Progenitor cell of endocrine pancreas (in vitro differentiated cells): ENCODE data around the gene NEDD9. TPM values are rescaled to one million over a fixed set of nuclear protein-coding genes. Genes with fewer than 3 reads are reported as not detected.
A peak's percentile ranks its signal among the peaks of the same experiment; 100 is the strongest.

ENCODE experiments used
- DNase-seq: peaks from one replicate; pipeline ENCODE4 v3.0.0; 2021; ENCODE audit warnings: low spot score; ENCODE audit not compliant: unreplicated experiment
- H3K27ac Mint-ChIP-seq: 2 replicates; pipeline ENCODE4 v1.8.0; 2021; ENCODE audit warnings: mild to moderate bottlenecking, moderate library complexity, mixed read lengths
- H3K27me3 Mint-ChIP-seq: 2 replicates; pipeline ENCODE4 v1.8.0; 2021; ENCODE audit warnings: mixed read lengths
- H3K36me3 Mint-ChIP-seq: 2 replicates; pipeline ENCODE4 v1.8.0; 2022; ENCODE audit warnings: mixed read lengths; ENCODE audit not compliant: insufficient read depth
- H3K4me1 Mint-ChIP-seq: 2 replicates; pipeline ENCODE4 v1.8.0; 2021; ENCODE audit warnings: low read depth, mixed read lengths
- H3K4me3 Mint-ChIP-seq: 2 replicates; pipeline ENCODE4 v1.8.0; 2021; ENCODE audit warnings: low read depth, mild to moderate bottlenecking, moderate library complexity, mixed read lengths
- H3K9me3 Mint-ChIP-seq: 2 replicates; pipeline ENCODE4 v1.8.0; 2021; ENCODE audit warnings: low read depth, mixed read lengths
- total RNA-seq: library from RNA; stranded (reverse); gene quantifications from 2 replicates; pipeline ENCODE4 v1.2.1, GENCODE V29; 2021
- TF ChIP-seq, protein P1 (sequence below): fragments of 200-600 bp; sonication (generic); IDR thresholded peaks from one replicate; pipeline ENCODE4 v1.5.0; 2021; ENCODE audit warnings: antibody characterized with exemption, mild to moderate bottlenecking; ENCODE audit not compliant: unreplicated experiment

NEDD9 gene
- total RNA-seq, 1 donor from 2014 or later: 14.1 TPM

- Mint-ChIP-seq H3K36me3 (peaks cover 24% of the 10 kb centered on the region), H3K27ac (no peak overlapping the region), H3K4me1 (peaks cover 21% of the 10 kb centered on the region), H3K27me3 (peaks cover 7% of the 10 kb centered on the region), H3K9me3 (no peaks in the 10 kb centered on the region), H3K4me3 (no peak overlapping the region)
- TF ChIP-seq, protein P1, sequence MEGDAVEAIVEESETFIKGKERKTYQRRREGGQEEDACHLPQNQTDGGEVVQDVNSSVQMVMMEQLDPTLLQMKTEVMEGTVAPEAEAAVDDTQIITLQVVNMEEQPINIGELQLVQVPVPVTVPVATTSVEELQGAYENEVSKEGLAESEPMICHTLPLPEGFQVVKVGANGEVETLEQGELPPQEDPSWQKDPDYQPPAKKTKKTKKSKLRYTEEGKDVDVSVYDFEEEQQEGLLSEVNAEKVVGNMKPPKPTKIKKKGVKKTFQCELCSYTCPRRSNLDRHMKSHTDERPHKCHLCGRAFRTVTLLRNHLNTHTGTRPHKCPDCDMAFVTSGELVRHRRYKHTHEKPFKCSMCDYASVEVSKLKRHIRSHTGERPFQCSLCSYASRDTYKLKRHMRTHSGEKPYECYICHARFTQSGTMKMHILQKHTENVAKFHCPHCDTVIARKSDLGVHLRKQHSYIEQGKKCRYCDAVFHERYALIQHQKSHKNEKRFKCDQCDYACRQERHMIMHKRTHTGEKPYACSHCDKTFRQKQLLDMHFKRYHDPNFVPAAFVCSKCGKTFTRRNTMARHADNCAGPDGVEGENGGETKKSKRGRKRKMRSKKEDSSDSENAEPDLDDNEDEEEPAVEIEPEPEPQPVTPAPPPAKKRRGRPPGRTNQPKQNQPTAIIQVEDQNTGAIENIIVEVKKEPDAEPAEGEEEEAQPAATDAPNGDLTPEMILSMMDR: no peak
- DNase-seq: no peak
Measured at GRCh38 chr6:11209906-11210305, 22.6 kb downstream of the NEDD9 start.

DNA sequence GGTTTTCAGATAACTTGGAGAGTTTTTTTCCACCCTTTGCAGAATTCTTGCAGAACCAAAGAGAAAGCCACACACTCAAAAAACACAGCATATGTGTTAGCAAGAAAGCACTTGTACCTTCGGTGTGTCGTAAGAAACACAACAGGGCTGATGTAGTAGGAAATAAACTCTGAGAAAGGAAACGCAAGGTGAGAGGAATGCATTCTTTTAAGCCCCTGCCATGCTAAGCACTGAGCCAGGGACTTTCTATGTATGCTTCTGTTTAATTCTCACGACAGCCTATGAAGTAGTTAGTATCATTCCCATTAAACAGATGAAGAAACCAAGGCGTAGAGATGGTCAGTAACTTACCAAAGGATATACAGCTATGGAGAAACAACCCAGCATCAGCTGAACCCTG lies 23.1 kb downstream of the NEDD9 start:
- Mint-ChIP-seq H3K9me3 (no peaks in the 10 kb centered on the region), H3K36me3 (peaks cover 21% of the 10 kb centered on the region), H3K4me3 (no peak overlapping the region), H3K27ac (no peak overlapping the region), H3K27me3 (peaks cover 4% of the 10 kb centered on the region), H3K4me1 (peaks cover 21% of the 10 kb centered on the region)
- TF ChIP-seq, protein P1: no peak
- DNase-seq: no peak

GRCh38 chr6:11208854-11209253 lies 23.6 kb downstream of the NEDD9 start:
- H3K4me3 Mint-ChIP-seq: no peak overlapping the region
- H3K36me3 Mint-ChIP-seq: peaks cover 20% of the 10 kb centered on the region
- TF ChIP-seq, protein P1: no peak
- no peak overlapping the region for H3K27ac Mint-ChIP-seq
- no peak for DNase-seq
- peaks cover 21% of the 10 kb centered on the region for H3K4me1 Mint-ChIP-seq
- no peaks in the 10 kb centered on the region for H3K9me3 Mint-ChIP-seq
- H3K27me3 Mint-ChIP-seq: peaks cover 2% of the 10 kb centered on the region

- Mint-ChIP-seq H3K27me3 (peaks cover 2% of the 10 kb centered on the region), H3K36me3 (peaks cover 21% of the 10 kb centered on the region), H3K4me3 (no peak overlapping the region), H3K9me3 (no peaks in the 10 kb centered on the region), H3K4me1 (peaks cover 26% of the 10 kb centered on the region), H3K27ac (no peak overlapping the region)
- no peak for DNase-seq
- TF ChIP-seq, protein P1: no peak
Measured at GRCh38 chr6:11208267-11208666, 24.2 kb downstream of the NEDD9 start.

GRCh38 chr6:11207199-11207968 lies 25.1 kb downstream of the NEDD9 start:
- H3K9me3 Mint-ChIP-seq: no peaks in the 10 kb centered on the region
- H3K36me3 Mint-ChIP-seq: peaks cover 18% of the 10 kb centered on the region
- peak overlapping the region; percentile 88 for H3K27ac Mint-ChIP-seq
- peaks cover 35% of the 10 kb centered on the region for H3K4me1 Mint-ChIP-seq
- no peak overlapping the region for H3K4me3 Mint-ChIP-seq
- TF ChIP-seq, protein P1: no peak
- DNase-seq: no peak
- no peaks in the 10 kb centered on the region for H3K27me3 Mint-ChIP-seq
